Vagina (tissue), 2 donors: ENCODE results near the gene HCFC1. TPM values are rescaled to one million over a fixed set of nuclear protein-coding genes. Genes with fewer than 3 reads are reported as not detected.

Source experiments
- DNase-seq, 2 donors: peaks; one replicate each; pipeline ENCODE4 v3.0.0-alpha.2; 2017; ENCODE audit errors: extremely low spot score in 2 of 2
- H3K27ac ChIP-seq: fragments of 200-600 bp; sonication (generic); one replicate; pipeline ENCODE4 v1.5.1; 2019
- H3K27me3 ChIP-seq: fragments of 200-600 bp; sonication (generic); one replicate; pipeline ENCODE4 v1.5.1; 2019
- H3K36me3 ChIP-seq, 2 donors: fragments of 200-600 bp; sonication (generic); one replicate each; pipeline ENCODE4 v1.5.1; 2017 to 2019
- H3K4me1 ChIP-seq: fragments of 200-600 bp; sonication (generic); one replicate; pipeline ENCODE4 v1.5.1; 2019
- H3K4me3 ChIP-seq, 2 donors: fragments of 200-600 bp; sonication (generic); 1 replicate in 1 of 2; 2 replicates in 1 of 2; pipeline ENCODE4 v1.5.1; 2016 to 2019
- H3K9me3 ChIP-seq: fragments of 200-600 bp; sonication (generic); one replicate; pipeline ENCODE4 v1.5.1; 2019
- POLR2A ChIP-seq, 2 donors: fragments of 450-650 bp; IDR thresholded peaks; one replicate each; pipeline ENCODE4 v1.6.1; 2017; ENCODE audit warnings: antibody characterized with exemption in 2 of 2, mild to moderate bottlenecking in 2 of 2, moderate library complexity in 2 of 2
- POLR2AphosphoS5 ChIP-seq, 2 donors: sonication (generic); formaldehyde crosslinking; IDR thresholded peaks; one replicate each; pipeline ENCODE4 v1.9.0; 2017; ENCODE audit warnings: antibody characterized with exemption in 2 of 2, mild to moderate bottlenecking in 2 of 2, low read depth in 1 of 2; ENCODE audit not compliant: insufficient read depth in 1 of 2
- intact Hi-C: fragments of 100-400 bp; cut with DNase I; formaldehyde crosslinking; loops from one replicate; pipeline ENCODE4 v1.15.1; 2023
- total RNA-seq: library from RNA; depleted of rRNA; stranded (reverse); fragments of >200 nt; gene quantifications from one replicate; pipeline ENCODE4 v1.2.3, GENCODE V29; 2016
- TF ChIP-seq, protein P1 (sequence below), 3 experiments: fragments of 450-650 bp in 2 of 3; fragments of 200-600 bp in 1 of 3; sonication (generic) in 1 of 3; IDR thresholded peaks; one replicate each; pipeline ENCODE4 v1.5.1; 2017 to 2019; ENCODE audit warnings: antibody characterized with exemption in 3 of 3, mild to moderate bottlenecking in 2 of 3, moderate library complexity in 2 of 3

HCFC1 gene
- total RNA-seq, 1 donor from 2014 or later: 38.8 TPM

DNA sequence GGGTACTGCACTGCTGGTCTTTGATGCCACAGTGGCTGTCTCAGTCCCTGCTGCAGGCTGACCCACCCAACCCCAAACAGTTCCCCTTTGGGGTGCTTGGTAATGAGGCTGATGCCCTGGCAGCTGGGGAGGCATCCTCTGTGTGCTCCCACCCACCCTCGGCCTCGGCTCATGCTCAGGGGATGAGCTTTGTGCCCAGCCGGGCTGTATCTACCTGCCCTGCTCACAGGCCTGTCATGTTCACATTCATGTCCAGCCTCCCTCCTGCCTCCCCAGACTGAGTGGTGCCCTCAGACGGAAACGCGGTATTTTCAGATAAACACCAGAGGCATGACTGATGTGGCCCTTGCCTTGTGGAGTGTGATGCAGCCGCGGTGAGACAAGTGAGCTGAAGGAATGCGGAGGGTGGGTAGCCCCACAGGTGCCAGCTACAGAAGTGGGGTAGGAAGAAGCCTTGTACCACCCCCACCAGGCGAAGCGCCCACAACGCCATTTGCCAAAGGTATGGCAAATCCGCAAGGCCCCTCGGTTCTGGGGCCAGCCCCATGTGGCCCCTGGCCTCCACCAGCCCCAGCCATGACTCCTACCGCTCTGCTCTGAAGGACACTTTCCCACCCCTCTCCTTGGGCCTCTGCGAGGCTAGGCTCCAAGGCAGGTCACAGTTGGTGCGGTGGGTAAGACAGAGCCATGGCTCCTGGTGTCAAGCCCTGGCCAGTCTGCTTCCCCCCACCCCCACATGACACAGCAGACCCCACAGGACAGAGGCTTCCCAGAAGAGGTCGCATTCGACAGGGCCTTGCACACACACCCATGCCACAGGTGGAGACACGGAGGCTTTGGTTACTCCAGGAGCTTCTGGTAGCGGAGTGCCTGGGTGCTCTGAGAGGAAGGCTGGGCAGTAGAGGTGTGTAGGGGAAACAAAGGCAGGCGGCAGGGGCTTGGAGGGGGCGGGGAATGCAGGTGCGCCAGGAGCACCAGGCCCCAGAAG is 25.4 kb downstream of the HCFC1 start:
- H3K4me3 ChIP-seq: no peak overlapping the region
- peaks cover 0 to 17% of the 10 kb centered on the region in 2 donors for H3K36me3 ChIP-seq
- no peak for TF ChIP-seq POLR2A (IDR thresholded peaks at IDR 0.05)
- TF ChIP-seq, protein P1, sequence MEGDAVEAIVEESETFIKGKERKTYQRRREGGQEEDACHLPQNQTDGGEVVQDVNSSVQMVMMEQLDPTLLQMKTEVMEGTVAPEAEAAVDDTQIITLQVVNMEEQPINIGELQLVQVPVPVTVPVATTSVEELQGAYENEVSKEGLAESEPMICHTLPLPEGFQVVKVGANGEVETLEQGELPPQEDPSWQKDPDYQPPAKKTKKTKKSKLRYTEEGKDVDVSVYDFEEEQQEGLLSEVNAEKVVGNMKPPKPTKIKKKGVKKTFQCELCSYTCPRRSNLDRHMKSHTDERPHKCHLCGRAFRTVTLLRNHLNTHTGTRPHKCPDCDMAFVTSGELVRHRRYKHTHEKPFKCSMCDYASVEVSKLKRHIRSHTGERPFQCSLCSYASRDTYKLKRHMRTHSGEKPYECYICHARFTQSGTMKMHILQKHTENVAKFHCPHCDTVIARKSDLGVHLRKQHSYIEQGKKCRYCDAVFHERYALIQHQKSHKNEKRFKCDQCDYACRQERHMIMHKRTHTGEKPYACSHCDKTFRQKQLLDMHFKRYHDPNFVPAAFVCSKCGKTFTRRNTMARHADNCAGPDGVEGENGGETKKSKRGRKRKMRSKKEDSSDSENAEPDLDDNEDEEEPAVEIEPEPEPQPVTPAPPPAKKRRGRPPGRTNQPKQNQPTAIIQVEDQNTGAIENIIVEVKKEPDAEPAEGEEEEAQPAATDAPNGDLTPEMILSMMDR (IDR thresholded peaks at IDR 0.05): no peak
- TF ChIP-seq POLR2AphosphoS5 (IDR thresholded peaks at IDR 0.05; ENCODE audit: insufficient read depth in 1 of 2, low read depth in 1 of 2): no peak
- no peaks in the 10 kb centered on the region for H3K4me1 ChIP-seq
- H3K9me3 ChIP-seq: no peaks in the 10 kb centered on the region
- no peak overlapping the region for H3K27ac ChIP-seq
- intact Hi-C loops: no loop called here
- no peaks in the 10 kb centered on the region for H3K27me3 ChIP-seq
- DNase-seq: no peak

GRCh38 chrX:153944800-153945150 is 26.8 kb downstream of the HCFC1 start:
- H3K9me3 ChIP-seq: no peaks in the 10 kb centered on the region
- TF ChIP-seq POLR2A (IDR thresholded peaks at IDR 0.05) (no peak), POLR2AphosphoS5 (IDR thresholded peaks at IDR 0.05; ENCODE audit: insufficient read depth in 1 of 2, low read depth in 1 of 2) (no peak)
- TF ChIP-seq, protein P1 (IDR thresholded peaks at IDR 0.05): no peak
- H3K36me3 ChIP-seq: peaks cover 0 to 5% of the 10 kb centered on the region in 2 donors
- no peaks in the 10 kb centered on the region for H3K4me1 ChIP-seq
- no peak for DNase-seq
- intact Hi-C loops: no loop called here
- peak overlapping the region in 1 of 2 donors; percentile 32 for H3K4me3 ChIP-seq
- no peak overlapping the region for H3K27ac ChIP-seq
- H3K27me3 ChIP-seq: no peaks in the 10 kb centered on the region

DNA sequence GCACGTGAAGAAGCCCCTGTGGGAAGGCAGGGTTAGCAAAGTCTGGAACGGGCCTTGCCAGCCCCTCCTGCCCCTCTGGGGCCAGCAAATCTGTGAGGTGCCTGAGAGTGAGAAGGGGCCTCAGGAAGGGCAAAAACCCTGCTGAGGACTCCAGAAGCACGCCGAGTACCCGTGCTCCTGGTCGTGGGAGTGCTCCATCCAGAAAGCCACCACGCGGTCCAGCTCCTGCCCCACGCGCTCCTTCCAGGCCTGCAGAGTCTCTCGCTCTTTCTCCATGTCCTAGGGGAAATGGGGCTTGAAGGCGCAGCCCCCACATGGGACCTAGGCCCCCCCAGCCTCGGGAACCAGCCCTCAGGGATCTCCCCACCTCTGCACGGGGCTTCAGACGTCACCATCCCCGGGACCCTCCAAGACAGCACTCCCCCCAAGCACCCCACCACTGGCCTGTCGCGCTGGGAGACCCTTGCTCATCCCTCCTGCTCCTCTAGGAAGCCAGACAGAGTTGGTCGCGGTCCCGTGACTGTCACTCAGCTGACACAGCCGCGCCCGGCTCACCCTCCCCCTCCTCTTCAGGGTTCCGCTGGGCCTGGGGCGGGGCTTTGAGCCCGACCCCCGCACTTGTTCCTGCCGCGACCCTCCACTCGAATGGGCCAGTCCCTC is 27.3 kb downstream of the HCFC1 start, which contains the start of gene RENBP:
RENBP (minus strand) TSS at position 504 of the 660 bp plus-strand sequence; CDS start at position 471, 33 bp downstream.
- Histone ChIP-seq H3K9me3 (no peaks in the 10 kb centered on the region), H3K4me3 (peak within 1 kb of the TSS in 1 of 2 donors; percentile 32), H3K36me3 (no peaks in the 10 kb centered on the region), H3K27ac (no peak within 1 kb of the TSS), H3K4me1 (no peaks in the 10 kb centered on the region), H3K27me3 (no peaks in the 10 kb centered on the region)
- TF ChIP-seq, protein P1 (IDR thresholded peaks at IDR 0.05): no peak
- TF ChIP-seq POLR2A (IDR thresholded peaks at IDR 0.05) (no peak), POLR2AphosphoS5 (IDR thresholded peaks at IDR 0.05; ENCODE audit: insufficient read depth in 1 of 2, low read depth in 1 of 2) (no peak)
- intact Hi-C loops: no loop called here
- DNase-seq: no peak

- Histone ChIP-seq H3K27me3 (no peaks in the 10 kb centered on the region), H3K27ac (no peak overlapping the region), H3K36me3 (no peaks in the 10 kb centered on the region), H3K9me3 (no peaks in the 10 kb centered on the region), H3K4me1 (no peaks in the 10 kb centered on the region), H3K4me3 (no peak overlapping the region)
- TF ChIP-seq POLR2AphosphoS5 (IDR thresholded peaks at IDR 0.05; ENCODE audit: insufficient read depth in 1 of 2, low read depth in 1 of 2) (no peak), POLR2A (IDR thresholded peaks at IDR 0.05) (no peak)
- TF ChIP-seq, protein P1 (IDR thresholded peaks at IDR 0.05): no peak
- no peak for DNase-seq
- intact Hi-C loops: no loop called here
Measured at GRCh38 chrX:153941336-153942252, 30.0 kb downstream of the HCFC1 start.
